Neutrophil (primary cell): ENCODE results near the gene CAPRIN2.

ENCODE experiments used
- H3K27ac ChIP-seq: fragments of 200-600 bp; sonication (generic); 2 replicates; pipeline ENCODE4 v1.5.1; 2016; ENCODE audit warnings: mild to moderate bottlenecking, moderate library complexity
- H3K27me3 ChIP-seq: fragments of 200-600 bp; sonication (generic); 2 replicates; pipeline ENCODE4 v1.6.0; 2016; ENCODE audit warnings: mild to moderate bottlenecking
- H3K36me3 ChIP-seq: fragments of 200-600 bp; sonication (generic); 2 replicates; pipeline ENCODE4 v1.5.1; 2017
- H3K4me1 ChIP-seq, 2 experiments: fragments of 200-600 bp in 1 of 2; sonication (generic) in 1 of 2; 1 replicate in 1 of 2; 2 replicates in 1 of 2; pipeline versions ENCODE4 v1.5.1 to v1.6.1; 2013 to 2016; ENCODE audit warnings: low read depth in 1 of 2, low read length in 1 of 2, mild to moderate bottlenecking in 1 of 2, moderate library complexity in 1 of 2; ENCODE audit not compliant: control insufficient read depth in 1 of 2, insufficient read depth in 1 of 2
- H3K4me3 ChIP-seq, 2 experiments: fragments of 200-600 bp in 1 of 2; sonication (generic) in 1 of 2; 1 replicate in 1 of 2; 2 replicates in 1 of 2; pipeline ENCODE4 v1.5.1; 2013 to 2016; ENCODE audit warnings: low read depth in 1 of 2, low read length in 1 of 2, mild to moderate bottlenecking in 1 of 2, moderate library complexity in 1 of 2
- H3K9me3 ChIP-seq: fragments of 200-600 bp; sonication (generic); 2 replicates; pipeline ENCODE4 v1.5.1; 2016
- CTCF ChIP-seq: fragments of 200-600 bp; sonication (generic); IDR thresholded peaks from 2 replicates; pipeline ENCODE4 v1.5.1; 2016; ENCODE audit warnings: antibody characterized with exemption

Gene CAPRIN2

GRCh38 chr12:30785630-30786029, 30.9 kb upstream of the CAPRIN2 start:
- Histone ChIP-seq H3K4me3 (no peak overlapping the region), H3K4me1 (no peaks in the 10 kb centered on the region), H3K27me3 (no peaks in the 10 kb centered on the region), H3K36me3 (no peaks in the 10 kb centered on the region), H3K9me3 (peaks cover 4% of the 10 kb centered on the region), H3K27ac (no peak overlapping the region)
- no peak for TF ChIP-seq CTCF

- no peak for TF ChIP-seq CTCF
- Histone ChIP-seq H3K27me3 (no peaks in the 10 kb centered on the region), H3K9me3 (peaks cover 4% of the 10 kb centered on the region)
These were observed 29.8 kb upstream of the CAPRIN2 start for GRCh38 chr12:30784508-30784907.

GRCh38 chr12:30783946-30784345, 29.2 kb upstream of the CAPRIN2 start:
- Histone ChIP-seq H3K4me1 (no peaks in the 10 kb centered on the region), H3K27me3 (no peaks in the 10 kb centered on the region), H3K27ac (no peak overlapping the region), H3K36me3 (no peaks in the 10 kb centered on the region), H3K9me3 (peaks cover 4% of the 10 kb centered on the region), H3K4me3 (no peak overlapping the region)
- TF ChIP-seq CTCF = no peak

More at GRCh38 chr12:30784508-30784907, 29.8 kb upstream of the CAPRIN2 start:
- Histone ChIP-seq H3K27ac (no peak overlapping the region), H3K36me3 (no peaks in the 10 kb centered on the region), H3K4me1 (no peaks in the 10 kb centered on the region), H3K4me3 (no peak overlapping the region)

GRCh38 chr12:30782316-30783173, 27.8 kb upstream of the CAPRIN2 start:
- no peaks in the 10 kb centered on the region for H3K4me1 ChIP-seq
- TF ChIP-seq CTCF = no peak
- no peaks in the 10 kb centered on the region for H3K36me3 ChIP-seq
- peaks cover 4% of the 10 kb centered on the region for H3K9me3 ChIP-seq
- H3K27ac ChIP-seq = no peak overlapping the region
- no peak overlapping the region for H3K4me3 ChIP-seq
- H3K27me3 ChIP-seq = no peaks in the 10 kb centered on the region

GRCh38 chr12:30779578-30779977, 24.8 kb upstream of the CAPRIN2 start:
- H3K27me3 ChIP-seq = no peaks in the 10 kb centered on the region
- H3K36me3 ChIP-seq = no peaks in the 10 kb centered on the region
- no peak overlapping the region for H3K27ac ChIP-seq
- no peak for TF ChIP-seq CTCF
- no peak overlapping the region for H3K4me3 ChIP-seq
- H3K4me1 ChIP-seq = no peaks in the 10 kb centered on the region
- H3K9me3 ChIP-seq = peaks cover 4% of the 10 kb centered on the region
